Measurements from ENCODE around the gene KIAA1586. TPM values are rescaled to one million over a fixed set of nuclear protein-coding genes. Genes with fewer than 3 reads are reported as not detected.
"Not testable (repeated sequence)": the region's sequence is repeated elsewhere in the genome, so short reads cannot be mapped to it uniquely, and the experiment has no call there.

KIAA1586 gene
- total and polyA plus RNA-seq, 4 donors = 2.0 to 24.8 (median 6.3) TPM

DNA sequence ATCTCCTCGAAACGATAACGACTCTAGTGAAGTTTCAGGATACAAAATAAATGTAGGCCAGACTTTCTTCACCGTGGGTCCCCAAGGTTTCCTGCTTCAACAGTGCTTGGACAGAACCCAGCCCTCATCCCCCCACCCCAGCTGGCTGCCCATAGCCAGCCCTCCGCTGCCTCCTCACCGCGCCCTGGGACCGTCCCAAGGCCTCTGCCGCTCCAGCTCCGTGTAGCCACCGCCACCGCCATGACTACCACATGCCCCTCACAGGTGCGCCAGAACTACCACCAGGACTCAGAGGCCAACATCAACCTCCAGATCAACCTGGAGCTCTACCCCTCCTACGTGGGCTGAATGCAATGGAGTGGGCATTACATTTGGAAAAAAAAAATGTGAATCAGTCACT lies 42.2 kb upstream of the KIAA1586 start:
- Histone ChIP-seq H3K9me3 (ENCODE audit: control insufficient read depth in 4 of 4, insufficient read depth in 3 of 4, low read length in 3 of 4) (peaks cover 0 to 2% (median 0%) of the 10 kb centered on the region in 4 donors), H3K36me3 (ENCODE audit: control insufficient read depth in 4 of 4, insufficient read depth in 4 of 4, low read length in 4 of 4) (no peaks in the 10 kb centered on the region), H3K9ac (ENCODE audit: insufficient read depth in 1 of 2, low read length in 2 of 2) (no peak overlapping the region), H3K27ac (ENCODE audit: low read depth in 1 of 2, low read length in 1 of 2) (no peak overlapping the region), H3K27me3 (ENCODE audit: control insufficient read depth in 3 of 3, insufficient read depth in 3 of 3, low read length in 2 of 3) (no peaks in the 10 kb centered on the region), H3K4me3 (no peak overlapping the region), H3K4me1 (ENCODE audit: control insufficient read depth in 5 of 5, insufficient read depth in 5 of 5, low read length in 5 of 5) (no peaks in the 10 kb centered on the region)
- WGBS, 2 donors = 94 to 95% methylated on average over 14 of the region's 14 CpGs
- DNase-seq (no peak), ATAC-seq (ENCODE audit: insufficient read depth, low FRiP score) (no peak)
- TF ChIP-seq, protein P1, sequence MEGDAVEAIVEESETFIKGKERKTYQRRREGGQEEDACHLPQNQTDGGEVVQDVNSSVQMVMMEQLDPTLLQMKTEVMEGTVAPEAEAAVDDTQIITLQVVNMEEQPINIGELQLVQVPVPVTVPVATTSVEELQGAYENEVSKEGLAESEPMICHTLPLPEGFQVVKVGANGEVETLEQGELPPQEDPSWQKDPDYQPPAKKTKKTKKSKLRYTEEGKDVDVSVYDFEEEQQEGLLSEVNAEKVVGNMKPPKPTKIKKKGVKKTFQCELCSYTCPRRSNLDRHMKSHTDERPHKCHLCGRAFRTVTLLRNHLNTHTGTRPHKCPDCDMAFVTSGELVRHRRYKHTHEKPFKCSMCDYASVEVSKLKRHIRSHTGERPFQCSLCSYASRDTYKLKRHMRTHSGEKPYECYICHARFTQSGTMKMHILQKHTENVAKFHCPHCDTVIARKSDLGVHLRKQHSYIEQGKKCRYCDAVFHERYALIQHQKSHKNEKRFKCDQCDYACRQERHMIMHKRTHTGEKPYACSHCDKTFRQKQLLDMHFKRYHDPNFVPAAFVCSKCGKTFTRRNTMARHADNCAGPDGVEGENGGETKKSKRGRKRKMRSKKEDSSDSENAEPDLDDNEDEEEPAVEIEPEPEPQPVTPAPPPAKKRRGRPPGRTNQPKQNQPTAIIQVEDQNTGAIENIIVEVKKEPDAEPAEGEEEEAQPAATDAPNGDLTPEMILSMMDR (IDR thresholded peaks at IDR 0.05; ENCODE audit: control extremely low read depth, extremely low read depth) = no peak

DNA sequence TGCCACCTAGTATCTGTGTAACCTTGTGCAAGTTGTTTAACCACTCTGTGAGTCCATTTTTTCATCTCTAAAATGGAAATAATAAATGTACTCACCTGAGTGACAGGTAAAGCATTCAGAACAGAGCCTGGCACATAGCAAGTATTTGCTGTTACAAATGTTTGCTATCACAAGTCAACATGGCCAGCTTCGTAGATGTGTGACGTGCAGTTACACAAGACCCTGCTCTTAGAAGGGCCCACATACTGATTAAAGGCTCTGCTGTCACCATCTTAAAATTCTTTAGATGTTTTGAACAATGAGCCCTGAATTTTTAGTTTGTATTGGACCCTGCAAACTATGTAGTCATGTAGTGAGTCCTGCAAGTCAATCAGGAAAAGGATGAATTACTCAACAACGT lies 40.4 kb upstream of the KIAA1586 start:
- Histone ChIP-seq H3K9me3 (ENCODE audit: control insufficient read depth in 4 of 4, insufficient read depth in 3 of 4, low read length in 3 of 4) (no peaks in the 10 kb centered on the region), H3K4me3 (no peak overlapping the region), H3K27me3 (ENCODE audit: control insufficient read depth in 3 of 3, insufficient read depth in 3 of 3, low read length in 2 of 3) (no peaks in the 10 kb centered on the region), H3K4me1 (ENCODE audit: control insufficient read depth in 5 of 5, insufficient read depth in 5 of 5, low read length in 5 of 5) (no peaks in the 10 kb centered on the region), H3K9ac (ENCODE audit: insufficient read depth in 1 of 2, low read length in 2 of 2) (no peak overlapping the region), H3K36me3 (ENCODE audit: control insufficient read depth in 4 of 4, insufficient read depth in 4 of 4, low read length in 4 of 4) (no peaks in the 10 kb centered on the region), H3K27ac (ENCODE audit: low read depth in 1 of 2, low read length in 1 of 2) (no peak overlapping the region)
- 40 to 70% methylated on average over 3 of the region's 3 CpGs for WGBS, 2 donors
- no peak for DNase-seq
- no peak for ATAC-seq (ENCODE audit: insufficient read depth, low FRiP score)
- TF ChIP-seq, protein P1 (IDR thresholded peaks at IDR 0.05; ENCODE audit: control extremely low read depth, extremely low read depth) = no peak

GRCh38 chr6:57008069-57008468 lies 38.4 kb upstream of the KIAA1586 start:
- WGBS, 2 donors = 93 to 94% methylated on average over 2 of the region's 2 CpGs
- not testable (repeated sequence) for H3K4me3 ChIP-seq; H3K9me3 ChIP-seq (ENCODE audit: control insufficient read depth in 4 of 4, insufficient read depth in 3 of 4, low read length in 3 of 4); H3K27ac ChIP-seq (ENCODE audit: low read depth in 1 of 2, low read length in 1 of 2); H3K36me3 ChIP-seq (ENCODE audit: control insufficient read depth in 4 of 4, insufficient read depth in 4 of 4, low read length in 4 of 4); H3K4me1 ChIP-seq (ENCODE audit: control insufficient read depth in 5 of 5, insufficient read depth in 5 of 5, low read length in 5 of 5); ATAC-seq (ENCODE audit: insufficient read depth, low FRiP score); H3K9ac ChIP-seq (ENCODE audit: insufficient read depth in 1 of 2, low read length in 2 of 2); H3K27me3 ChIP-seq (ENCODE audit: control insufficient read depth in 3 of 3, insufficient read depth in 3 of 3, low read length in 2 of 3); DNase-seq

DNA sequence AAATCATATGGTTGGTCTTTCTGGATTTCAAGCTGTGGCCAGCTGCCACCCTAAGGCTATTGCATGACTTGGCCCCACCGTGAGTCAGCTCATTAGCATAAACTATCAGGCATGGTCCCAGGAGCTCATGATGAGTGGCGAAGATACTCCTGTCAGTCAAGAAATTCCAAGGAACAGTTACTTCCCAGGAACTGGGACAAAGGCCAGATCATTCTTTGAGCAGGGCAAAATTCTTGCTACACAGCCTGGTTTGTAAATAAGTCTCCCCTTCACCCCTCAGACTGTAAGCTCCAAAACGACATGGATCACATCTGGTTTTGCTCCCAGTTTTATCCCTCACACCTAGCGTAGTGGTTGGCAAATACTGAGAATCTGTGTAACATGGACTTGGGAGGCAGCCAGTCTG lies 33.0 kb upstream of the KIAA1586 start:
- TF ChIP-seq, protein P1 (IDR thresholded peaks at IDR 0.05; ENCODE audit: control extremely low read depth, extremely low read depth) = no peak
- ATAC-seq (ENCODE audit: insufficient read depth, low FRiP score) = no peak
- peak in 2 of 3 donors; percentile 41 to 53 for DNase-seq
- WGBS, 2 donors = 65 to 78% methylated on average over 4 of the region's 4 CpGs
- no peaks in the 10 kb centered on the region for H3K27me3 ChIP-seq (ENCODE audit: control insufficient read depth in 3 of 3, insufficient read depth in 3 of 3, low read length in 2 of 3)
- no peak overlapping the region for H3K4me3 ChIP-seq
- H3K9ac ChIP-seq (ENCODE audit: insufficient read depth in 1 of 2, low read length in 2 of 2) = no peak overlapping the region
- no peaks in the 10 kb centered on the region for H3K9me3 ChIP-seq (ENCODE audit: control insufficient read depth in 4 of 4, insufficient read depth in 3 of 4, low read length in 3 of 4)
- no peak overlapping the region for H3K27ac ChIP-seq (ENCODE audit: low read depth in 1 of 2, low read length in 1 of 2)
- peaks cover 0 to 5% (median 0%) of the 10 kb centered on the region in 5 donors for H3K4me1 ChIP-seq (ENCODE audit: control insufficient read depth in 5 of 5, insufficient read depth in 5 of 5, low read length in 5 of 5)
- H3K36me3 ChIP-seq (ENCODE audit: control insufficient read depth in 4 of 4, insufficient read depth in 4 of 4, low read length in 4 of 4) = no peaks in the 10 kb centered on the region

Measured in lung (tissue), 12 donors.